ENCODE data around the gene DHX40.
A peak's percentile ranks its signal among the peaks of the same experiment; 100 is the strongest.

DHX40 gene

GRCh38 chr17:59629174-59629573 is 63.8 kb downstream of the DHX40 start:
- no peak for DNase-seq (ENCODE audit: low read depth)

GRCh38 chr17:59631276-59631675 is 65.9 kb downstream of the DHX40 start:
- DNase-seq (ENCODE audit: low read depth) = no peak

- no peak for DNase-seq (ENCODE audit: low read depth)
Measured at GRCh38 chr17:59632398-59632797, 67.0 kb downstream of the DHX40 start.

GRCh38 chr17:59633658-59634359 is 68.4 kb downstream of the DHX40 start:
- DNase-seq (ENCODE audit: low read depth) = no peak

GRCh38 chr17:59634632-59635541 is 69.5 kb downstream of the DHX40 start:
- no peak for DNase-seq (ENCODE audit: low read depth)

GRCh38 chr17:59637611-59638310 is 72.4 kb downstream of the DHX40 start:
- DNase-seq (ENCODE audit: low read depth) = no peak

GRCh38 chr17:59638553-59638952 is 73.1 kb downstream of the DHX40 start:
- no peak for DNase-seq (ENCODE audit: low read depth)

- no peak for DNase-seq (ENCODE audit: low read depth)
Measured at GRCh38 chr17:59641799-59642484, 76.5 kb downstream of the DHX40 start.

GRCh38 chr17:59642565-59642964 is 77.2 kb downstream of the DHX40 start:
- no peak for DNase-seq (ENCODE audit: low read depth)

GRCh38 chr17:59643159-59644140 is 78.0 kb downstream of the DHX40 start:
- DNase-seq (ENCODE audit: low read depth) = no peak

GRCh38 chr17:59647288-59647687 is 81.9 kb downstream of the DHX40 start:
- DNase-seq (ENCODE audit: low read depth) = no peak

GRCh38 chr17:59649886-59650285 is 84.5 kb downstream of the DHX40 start:
- DNase-seq (ENCODE audit: low read depth) = no peak

- no peak for DNase-seq (ENCODE audit: low read depth)
Measured at GRCh38 chr17:59650642-59651041, 85.2 kb downstream of the DHX40 start.

GRCh38 chr17:59651346-59651745 is 85.9 kb downstream of the DHX40 start:
- DNase-seq (ENCODE audit: low read depth) = no peak

GRCh38 chr17:59652119-59652518 is 86.7 kb downstream of the DHX40 start:
- peak; percentile 84 for DNase-seq (ENCODE audit: low read depth)

- DNase-seq (ENCODE audit: low read depth) = peak; percentile 83
Measured at GRCh38 chr17:59656624-59657023, 91.2 kb downstream of the DHX40 start.

Measured in HS-5 (cell line).